HG03095 (cell line): ENCODE results near the gene FLAD1.

ENCODE experiments used
- ATAC-seq: cut with Tn5 transposase; IDR thresholded peaks from one replicate; pipeline ENCODE4 v1.9.1; 2021; ENCODE audit warnings: moderate library complexity; ENCODE audit not compliant: unreplicated experiment

The FLAD1 gene

DNA sequence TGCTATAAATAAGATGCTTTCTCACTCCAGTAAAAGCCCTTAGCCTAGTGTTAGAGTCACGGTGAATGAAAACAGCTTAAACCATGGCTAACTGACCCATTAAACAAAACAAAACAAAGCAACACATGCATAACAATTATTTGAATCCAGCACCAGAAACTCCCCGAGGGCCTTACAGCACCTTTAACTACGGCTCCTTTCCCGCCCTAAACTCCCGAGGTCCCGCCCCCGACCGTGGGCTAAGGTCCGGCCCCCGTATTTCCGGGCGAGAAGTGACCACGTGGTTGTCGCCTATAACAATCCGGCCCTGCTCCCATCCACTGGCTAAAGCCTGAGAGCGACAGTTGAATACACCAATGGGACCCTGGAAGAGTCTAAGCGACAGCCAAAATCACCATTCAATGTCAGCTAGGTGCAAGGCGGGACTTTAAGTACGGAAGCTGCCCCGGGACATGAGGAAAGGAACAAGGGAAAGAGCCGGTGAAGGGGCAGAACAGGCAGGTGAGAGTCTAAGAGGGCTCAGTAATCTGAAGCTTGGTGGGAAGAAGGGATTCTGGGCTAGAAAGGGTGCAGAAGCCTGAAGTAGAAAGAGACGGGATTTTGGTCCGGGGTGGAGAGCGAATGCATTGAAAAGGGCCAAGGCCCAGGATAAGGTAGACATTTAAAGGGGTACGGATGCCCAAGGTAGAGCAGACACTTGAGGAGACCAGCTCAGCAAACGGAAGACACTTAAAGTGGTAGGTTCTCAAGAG is at the start of gene FLAD1:
Gene FLAD1, plus strand, starts transcription at position 448 of the 752 bp plus-strand sequence. CDS start 351 bp downstream, outside the sequence.
- peak; percentile 97 for ATAC-seq

DNA sequence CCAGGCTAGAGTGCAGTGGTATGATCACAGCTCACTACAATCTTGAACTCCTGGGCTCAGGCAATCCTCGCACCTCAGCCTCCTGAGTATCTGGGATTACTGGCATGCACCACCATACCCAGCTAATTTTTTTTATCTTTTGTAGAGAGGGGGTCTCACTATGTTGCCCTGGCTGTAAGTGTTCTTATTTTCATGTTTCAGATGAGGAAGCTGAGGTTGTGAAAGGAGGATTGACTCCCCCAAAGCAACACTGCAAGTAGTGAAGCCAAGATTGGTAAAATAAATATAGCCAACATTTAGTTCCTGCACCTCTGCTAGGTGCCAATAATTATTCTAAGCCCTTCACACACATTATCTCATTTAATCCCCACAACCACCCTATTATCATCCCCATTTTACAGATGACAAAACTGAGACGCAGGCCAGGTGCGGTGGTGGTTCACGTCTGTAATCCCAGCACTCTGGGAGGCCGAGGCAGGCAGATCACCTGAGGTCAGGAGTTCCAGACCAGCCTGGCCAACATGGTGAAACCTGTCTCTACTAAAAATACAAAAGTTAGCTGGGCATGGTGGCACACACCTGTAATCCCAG is 48.7 kb upstream of the FLAD1 start:
- ATAC-seq = no peak

DNA sequence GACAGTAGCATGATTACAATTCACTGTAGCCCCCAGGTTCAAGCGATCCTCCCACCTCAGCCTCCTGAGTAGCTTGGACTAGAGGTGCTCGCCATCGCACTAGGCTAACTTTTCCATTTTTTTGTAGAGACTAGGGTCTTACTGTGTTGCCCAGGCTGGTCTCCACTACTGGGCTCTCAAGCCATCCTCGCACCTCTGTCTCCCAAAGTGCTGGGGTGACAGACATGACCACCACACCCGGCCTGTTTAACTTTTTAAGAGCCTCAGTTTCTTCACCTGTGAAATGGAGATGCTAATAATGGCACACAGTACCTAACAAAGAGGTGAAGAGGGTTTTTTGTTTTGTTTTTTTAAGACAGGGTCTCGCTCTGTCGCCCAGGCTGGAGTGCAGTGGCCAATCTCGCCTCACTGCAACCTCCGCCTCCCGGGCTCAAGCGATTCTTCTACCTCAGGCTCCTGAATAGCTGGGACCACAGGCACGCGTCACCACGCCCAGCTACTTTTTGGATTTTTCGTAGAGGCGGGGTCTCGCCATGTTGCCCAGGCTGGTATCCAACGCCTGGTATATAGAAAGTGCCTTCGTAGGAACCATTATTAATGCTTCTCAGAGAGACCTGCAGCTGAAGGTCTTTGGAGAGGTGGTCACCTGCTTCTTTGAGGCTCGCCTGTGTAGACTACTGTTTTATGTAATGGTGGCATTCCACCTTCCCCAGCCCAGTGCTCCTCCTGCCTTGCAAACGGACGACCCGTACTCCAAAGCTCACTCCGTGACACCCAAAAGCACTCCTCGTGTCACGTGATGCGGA is 47.2 kb upstream of the FLAD1 start:
- no peak for ATAC-seq

DNA sequence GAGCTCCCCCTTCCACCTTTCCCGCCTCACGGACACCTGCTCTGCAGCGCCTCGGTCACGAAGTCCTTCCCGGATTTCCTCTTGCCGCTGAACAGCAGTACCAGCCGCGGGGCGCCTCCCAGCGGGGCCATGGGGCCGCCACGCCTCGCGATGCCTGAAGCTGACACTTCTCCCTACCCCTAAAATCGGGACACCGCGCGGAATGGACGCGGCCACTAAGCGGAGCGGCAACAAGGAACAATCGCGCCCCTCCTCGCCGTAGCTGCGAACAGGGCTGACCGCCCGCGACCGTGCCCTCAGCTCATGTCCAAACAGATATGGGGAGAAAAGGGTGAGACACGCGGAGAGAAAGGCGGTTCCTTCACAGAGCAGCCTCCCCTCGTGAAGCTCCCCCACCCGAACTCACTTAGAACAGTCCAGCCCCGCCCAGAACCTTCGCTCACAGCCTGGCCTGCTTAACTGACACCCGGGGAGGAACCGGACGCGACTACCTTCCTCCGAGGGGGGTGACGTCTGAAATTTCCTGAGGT is 46.5 kb upstream of the FLAD1 start, which contains the start of gene PMVK:
Gene PMVK, minus strand, starts transcription at position 165 of the 530 bp plus-strand sequence. Its CDS starts 34 bp downstream, at position 131.
- peak; percentile 49 for ATAC-seq

DNA sequence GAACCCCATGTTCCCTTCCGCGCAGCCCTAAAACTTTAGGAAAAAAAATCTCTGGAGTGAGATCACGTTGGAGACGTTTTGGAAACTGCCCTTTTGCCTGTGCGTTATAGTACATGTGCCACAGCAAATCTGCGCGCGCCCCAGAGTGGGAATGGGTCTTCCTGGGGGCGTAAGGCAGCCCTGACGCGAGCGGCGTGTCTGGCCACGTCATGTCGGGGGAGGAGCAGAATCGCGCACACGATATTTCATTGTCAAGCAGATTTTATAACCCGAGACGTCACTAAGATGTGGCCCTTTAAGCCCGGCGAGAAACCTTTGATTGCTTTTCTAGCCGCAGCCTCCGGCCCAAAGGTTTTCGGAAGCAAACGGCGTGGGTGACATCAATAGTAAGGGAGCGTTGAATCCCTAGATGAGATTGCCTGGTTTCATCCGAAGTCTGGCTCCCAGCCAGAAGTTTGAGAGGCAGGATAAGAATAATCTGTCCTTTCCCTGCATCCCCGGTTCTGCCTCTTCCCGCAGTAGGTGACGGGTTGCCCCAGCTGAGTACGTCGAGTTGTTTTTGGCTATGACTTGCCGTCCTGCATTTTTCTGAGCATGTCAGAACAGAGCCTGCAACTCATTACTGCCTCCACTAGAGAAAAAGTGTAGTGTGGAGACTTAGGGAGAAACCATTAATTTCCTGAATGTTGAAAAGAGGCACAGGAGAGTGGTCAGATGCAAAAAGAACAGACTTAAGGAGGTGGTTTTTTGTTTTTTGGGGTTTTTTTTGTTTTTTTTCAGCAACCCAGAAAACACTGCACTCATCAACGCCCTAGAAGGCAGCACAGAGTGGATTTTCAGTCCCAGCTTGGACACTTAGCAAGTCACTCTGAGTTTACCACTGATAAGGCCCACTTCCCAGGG is 45.8 kb upstream of the FLAD1 start:
- peak; percentile 47 for ATAC-seq

DNA sequence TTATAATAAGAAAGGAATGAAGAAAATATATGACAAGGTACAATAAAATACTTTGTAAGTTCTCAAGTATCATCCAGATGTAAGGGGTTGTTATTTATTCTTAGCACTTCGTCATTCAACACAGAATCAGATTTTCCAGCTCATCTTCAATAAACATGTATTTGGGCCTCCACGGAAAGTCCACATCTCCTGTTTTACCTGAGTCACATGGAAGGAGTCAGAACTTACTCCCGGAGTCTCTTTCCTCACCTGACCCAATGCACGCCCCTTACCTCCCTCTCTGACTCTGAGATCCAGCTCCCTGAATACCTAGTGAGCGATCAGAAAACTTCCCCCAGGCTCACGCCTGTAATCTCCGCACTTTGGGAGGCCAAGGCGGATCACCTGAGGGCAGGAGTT is 45.2 kb upstream of the FLAD1 start:
- no peak for ATAC-seq

DNA sequence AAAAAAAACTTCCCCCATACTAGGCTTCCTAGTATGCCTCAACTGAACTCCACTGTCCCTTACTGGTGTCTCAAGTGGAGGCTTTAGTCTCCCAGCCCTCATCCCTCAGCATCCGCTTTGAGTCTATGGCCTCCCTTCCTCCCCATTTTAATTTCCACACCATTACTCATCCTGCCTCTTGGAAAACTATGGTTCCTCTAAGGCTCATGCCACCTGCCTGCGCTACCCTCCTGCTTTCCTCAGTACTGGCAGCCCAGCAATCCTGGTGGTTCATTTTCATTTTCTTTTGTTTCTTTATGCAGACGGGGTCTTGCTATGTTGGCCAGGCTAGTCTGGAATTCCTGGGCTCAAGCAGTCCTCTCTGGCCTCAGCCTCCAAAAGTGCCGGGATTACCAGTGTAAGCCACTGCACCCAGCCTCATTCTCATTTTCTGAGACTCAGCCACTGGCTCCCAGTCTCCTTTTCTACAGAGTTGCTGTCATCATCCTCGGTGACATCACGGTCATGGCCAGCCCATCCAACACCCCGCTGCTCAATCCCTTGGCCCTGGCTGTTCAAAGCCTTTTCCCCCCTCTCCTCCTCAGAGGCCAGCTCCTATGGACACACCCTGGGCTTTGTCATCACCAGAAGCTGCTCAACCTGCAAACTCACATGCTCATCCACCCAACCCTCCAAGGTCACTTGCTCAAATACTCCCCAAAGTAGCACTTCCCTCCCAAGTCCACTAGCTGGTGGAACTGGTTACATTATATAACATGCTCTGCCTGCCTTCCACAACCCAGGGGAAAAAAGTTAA is 44.3 kb upstream of the FLAD1 start:
- no peak for ATAC-seq

DNA sequence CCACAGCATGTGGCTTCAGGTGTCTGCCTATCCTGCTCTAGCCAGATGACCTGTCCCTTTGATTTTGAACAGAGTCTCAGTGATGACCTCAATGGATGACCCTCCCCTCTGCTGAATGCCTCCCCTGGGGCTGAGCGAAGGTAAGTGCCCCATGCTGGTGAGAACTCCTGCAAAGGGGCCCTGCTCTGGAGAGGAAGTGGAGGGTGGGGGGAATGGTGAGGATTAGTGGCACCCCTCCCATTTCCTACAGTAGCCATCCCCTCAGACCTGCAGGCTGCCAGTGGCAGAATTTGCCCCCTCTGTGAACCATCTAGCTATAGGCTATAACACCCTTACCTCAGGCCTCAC is 43.0 kb upstream of the FLAD1 start:
- ATAC-seq = no peak

DNA sequence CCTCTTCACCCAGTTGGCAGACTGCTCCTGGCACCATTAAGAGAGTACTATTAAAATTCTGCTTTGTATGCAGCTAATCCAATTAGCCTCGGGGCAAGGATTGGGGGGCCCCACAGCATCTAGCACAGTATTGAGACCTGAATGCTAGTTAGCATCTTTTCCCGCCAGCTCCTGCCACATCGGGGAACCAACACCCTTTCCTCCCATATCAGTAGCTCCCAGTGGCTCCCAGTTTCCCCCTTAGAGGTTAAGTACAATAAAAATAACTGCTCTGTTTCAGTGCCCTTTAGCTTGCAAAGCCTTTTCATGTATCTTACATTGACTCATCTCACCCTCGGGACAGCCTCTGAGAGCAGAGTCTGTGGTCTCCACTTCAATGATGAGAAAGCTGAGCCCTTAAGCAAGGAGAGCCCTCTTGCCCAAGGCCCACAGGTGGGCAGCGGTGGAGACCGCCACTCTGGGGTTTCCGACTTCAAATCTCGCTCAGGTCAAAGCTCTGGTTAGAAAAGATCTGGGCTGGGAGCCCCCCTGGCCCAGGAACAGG is 42.4 kb upstream of the FLAD1 start:
- no peak for ATAC-seq

DNA sequence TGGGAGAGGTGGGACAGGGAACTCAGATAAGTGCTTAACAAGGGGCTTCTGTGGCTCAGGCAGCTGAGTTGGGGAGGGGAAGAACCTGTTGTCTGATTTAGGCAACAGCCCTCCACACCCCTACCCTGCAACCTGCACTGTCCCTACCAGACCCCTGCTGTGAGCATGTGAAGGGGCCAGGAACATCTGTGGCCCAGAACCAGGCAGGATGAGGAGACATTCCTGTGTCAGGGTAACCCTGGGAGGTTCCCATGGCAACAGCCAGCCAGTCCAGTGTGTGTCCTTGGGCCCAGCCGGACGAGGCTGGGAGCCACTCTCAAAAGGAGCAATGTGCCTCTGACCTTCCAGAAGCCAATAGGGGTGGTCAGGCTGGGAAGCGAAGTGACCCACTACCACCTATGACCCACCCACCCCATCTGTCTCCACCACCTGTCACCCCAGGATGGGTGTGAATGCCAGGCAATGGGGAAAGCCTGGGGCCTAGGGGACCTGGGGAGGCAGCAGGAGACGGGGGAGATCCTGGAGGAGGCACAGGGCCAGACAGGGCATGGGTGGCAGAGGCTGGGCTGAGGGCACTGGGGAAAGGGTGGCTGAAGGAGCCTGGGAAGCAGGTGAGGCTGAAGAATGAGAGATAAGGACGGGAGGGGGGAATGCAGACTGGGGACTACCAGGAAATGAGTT is 41.7 kb upstream of the FLAD1 start:
- no peak for ATAC-seq

DNA sequence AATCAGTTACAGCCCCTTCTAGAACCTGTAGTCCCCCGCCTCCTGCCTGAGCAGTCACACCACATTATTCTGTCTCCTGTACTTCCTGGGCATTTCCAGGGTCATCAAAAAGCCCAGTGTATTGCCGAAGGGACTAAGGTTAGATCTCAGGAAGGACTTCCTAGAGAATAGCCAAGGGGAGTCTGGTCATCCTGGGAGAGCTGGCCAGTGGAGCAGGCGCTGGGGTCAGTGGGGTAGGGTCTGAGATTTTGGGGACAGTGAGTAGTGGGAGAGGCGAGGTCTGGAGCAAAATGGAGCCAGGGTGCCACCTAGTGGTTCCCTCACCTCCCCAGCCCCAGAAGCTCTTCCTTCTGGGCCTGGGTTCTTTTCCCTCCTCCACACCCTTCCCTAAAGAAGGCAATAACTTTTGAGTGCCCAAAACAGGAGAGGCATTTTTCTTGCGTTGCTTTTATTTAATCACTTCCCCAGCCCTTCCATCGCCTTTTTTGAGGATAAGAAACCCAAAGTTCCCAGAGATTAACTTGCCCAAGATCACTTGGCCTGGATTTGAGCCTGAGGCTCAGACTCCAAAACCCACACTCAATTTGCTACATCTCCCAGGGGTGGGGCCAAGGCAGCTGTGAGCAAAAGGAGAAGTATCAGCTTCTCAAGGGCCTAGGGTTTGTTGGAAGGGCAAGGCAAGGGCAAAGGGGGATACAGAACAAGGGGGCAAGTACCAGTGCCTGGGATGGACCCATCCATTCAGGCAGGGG is 39.3 kb upstream of the FLAD1 start:
- no peak for ATAC-seq

DNA sequence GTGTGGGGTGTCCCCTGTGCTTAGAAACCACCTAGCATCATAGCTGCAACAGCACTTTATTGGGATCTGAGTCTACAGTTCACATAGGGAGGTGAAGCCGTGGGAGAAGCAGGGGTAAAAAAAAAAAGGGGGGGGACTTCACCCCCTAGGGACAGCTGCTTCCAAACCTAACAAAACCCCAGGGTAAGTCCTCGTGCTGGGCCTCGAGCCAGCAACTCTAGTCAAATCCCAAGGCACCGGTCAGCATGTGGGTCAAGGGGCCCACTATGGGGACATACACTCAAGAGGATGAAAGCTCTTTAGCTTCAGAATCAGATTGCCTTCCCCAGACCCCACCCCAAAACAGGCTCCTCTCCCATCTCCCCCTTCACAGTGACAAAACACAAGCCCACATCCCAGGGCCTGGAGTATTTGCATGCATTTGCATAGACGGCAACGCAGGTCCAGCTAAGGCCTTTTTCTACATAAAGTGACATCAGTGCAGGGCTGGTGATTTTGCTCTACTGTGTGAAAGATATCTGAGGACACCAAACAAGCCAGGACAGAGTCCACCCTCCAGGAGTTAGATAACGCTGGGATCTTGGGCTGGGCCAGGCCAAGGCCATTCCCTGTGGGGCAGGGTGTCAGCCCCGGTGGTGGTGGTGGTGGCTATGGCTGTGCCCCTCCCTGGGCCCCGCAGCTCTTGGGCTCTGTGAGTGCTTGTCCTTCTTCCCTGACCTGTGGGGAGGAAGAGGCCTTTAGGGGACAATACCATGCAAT is 38.6 kb upstream of the FLAD1 start:
- no peak for ATAC-seq

DNA sequence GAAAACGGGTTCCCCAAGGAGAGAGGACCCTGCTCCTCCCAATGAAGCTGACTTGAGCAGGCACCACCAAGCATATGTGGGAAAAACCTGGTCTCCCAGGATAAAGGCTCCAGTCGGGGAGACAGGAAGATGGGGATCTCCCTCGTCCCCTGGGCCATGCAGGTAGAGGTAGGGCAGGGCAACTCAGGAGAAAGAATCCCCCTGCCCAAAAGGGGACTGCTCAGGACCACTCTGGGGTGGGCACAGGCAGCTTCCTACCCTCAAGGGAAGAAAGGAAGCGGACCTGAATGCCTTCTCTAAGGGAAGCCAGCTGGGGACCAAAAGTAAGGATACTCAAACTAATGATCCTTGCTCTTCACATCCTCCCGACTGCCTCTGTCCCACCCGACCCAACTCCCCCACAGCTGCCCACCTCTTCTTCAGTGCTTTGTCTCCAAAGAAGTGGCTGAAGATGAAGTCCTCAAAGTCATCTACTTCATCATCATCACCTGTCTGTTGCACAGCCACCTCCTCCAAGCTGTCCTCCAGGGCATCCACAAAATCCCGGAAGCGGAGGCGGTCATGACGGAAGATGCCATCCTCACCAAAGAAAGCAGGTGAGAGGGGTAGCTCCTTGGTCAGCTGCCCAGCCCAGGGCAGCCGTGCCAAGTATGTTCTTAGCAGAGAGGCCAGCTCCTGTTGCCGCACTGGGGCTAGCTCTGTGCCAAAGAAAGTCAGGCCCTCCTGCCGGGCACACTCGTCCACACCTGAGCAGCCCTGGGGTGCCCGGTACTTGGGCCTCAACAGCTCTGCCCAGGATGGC is 37.8 kb upstream of the FLAD1 start:
- ATAC-seq = no peak

DNA sequence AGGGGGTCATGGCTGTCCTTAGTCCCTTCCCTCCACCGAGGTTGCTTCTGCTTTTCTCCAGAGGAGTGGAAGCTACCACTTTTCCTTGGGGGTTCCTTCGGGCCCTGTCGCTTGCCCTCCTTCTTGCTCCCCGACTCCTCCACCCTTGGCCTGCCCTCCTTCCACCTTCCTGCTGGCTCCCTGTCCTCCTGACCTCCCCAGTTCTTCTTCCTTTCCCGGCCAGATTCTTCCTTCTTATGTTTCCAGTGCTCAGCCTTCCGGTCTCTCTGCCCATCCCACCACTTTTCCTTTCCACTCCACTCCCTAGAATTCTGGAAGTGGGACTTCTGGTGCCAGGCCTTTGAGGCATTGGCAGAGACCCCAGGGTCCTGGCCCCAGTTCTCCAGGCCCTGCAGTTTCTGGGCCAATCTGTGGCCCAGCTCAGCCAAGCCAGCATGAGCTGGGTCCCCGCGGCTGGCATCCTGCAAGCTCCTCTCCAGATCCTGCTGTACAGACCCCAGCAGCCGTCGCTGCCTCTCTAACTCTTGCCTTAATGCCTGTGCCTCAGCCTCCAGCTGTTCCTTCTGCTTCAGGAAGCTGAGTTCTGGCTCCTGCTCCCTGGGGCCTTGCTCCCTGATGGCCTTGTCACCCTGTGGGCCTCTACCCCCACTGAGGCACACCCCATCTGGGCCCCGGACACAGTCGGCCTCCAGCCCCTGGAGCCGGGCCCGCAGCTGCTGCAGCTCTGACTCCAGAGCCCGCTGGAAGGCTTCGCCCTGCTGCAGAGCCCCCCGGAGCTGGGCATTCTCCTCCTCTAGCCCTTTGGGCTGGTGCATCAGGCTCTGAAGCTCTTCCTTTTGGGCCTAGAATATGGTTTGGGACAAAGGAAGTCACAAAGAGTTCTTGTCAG is 36.9 kb upstream of the FLAD1 start:
- no peak for ATAC-seq

DNA sequence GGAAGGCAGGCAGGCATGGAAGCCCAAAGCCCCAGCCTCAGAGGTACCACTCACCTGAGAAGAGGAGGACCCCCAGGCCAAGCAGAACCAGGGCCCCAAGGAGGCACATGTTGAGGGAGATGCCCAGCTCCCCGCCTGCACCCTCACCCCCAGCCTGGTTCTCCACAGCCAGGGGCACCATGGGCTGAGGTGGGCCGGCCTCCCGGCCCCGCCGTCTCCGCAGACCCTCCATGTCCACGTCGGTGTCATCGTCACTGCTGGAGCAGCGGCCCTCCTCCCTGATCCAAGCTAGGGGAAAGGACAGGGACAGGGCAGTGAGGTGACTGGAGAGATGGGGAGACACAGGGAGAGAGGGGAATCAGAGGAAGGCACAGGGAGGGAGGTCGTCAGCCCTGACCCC is 35.1 kb upstream of the FLAD1 start:
- ATAC-seq = no peak
